Measurements from ENCODE around the gene PLPP7. TPM values are rescaled to one million over a fixed set of nuclear protein-coding genes. Genes with fewer than 3 reads are reported as not detected.
"Not testable (repeated sequence)": the region's sequence is repeated elsewhere in the genome, so short reads cannot be mapped to it uniquely, and the experiment has no call there.

PLPP7 gene
- total and polyA plus RNA-seq, 4 donors, result 0.18 to 0.59 (median 0.51) TPM; not detected in 1

DNA sequence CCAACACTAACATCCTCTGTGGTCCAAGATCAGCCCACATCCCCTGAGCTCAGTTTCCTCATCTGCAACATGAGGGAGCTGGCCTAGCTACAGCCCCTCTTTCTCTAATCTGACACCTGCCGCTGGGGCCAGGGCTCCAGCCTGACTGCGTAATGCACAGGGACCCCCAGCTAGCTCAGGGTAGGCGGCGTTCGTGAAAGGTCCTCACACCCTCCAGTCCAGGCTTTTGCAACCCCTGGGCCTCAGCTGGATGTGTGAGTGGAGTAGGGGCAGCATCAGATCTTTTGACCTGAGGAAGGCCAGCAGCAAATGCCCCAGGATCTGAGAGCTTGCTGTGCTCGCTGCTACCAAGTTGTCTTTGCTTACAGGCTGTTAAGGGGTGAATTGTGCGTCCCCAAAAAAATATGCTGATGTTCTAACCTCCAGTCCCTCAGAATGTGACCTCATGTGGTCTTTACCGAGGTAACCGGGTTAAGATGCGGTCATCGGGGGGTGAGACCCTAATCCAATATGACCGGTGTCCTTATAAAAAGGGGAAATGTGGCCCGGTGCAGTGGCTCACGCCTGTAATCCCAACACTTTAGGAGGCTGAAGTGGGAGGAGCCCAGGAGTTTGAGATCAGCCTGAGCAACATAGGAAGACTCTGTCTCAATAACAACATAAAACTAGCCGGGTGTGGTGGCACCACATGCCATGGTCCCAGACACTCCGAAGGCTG lies 47.8 kb downstream of the PLPP7 start:
- Histone ChIP-seq H3K4me3 (ENCODE audit: low read depth in 1 of 3, low read length in 3 of 3) (no peak overlapping the region), H3K27me3 (ENCODE audit: control insufficient read depth in 4 of 4, insufficient read depth in 4 of 4, low read length in 3 of 4) (no peaks in the 10 kb centered on the region), H3K36me3 (ENCODE audit: control insufficient read depth in 4 of 4, insufficient read depth in 3 of 4, low read depth in 1 of 4, low read length in 3 of 4) (no peaks in the 10 kb centered on the region), H3K9ac (ENCODE audit: low read depth in 1 of 2, low read length in 2 of 2) (no peak overlapping the region), H3K27ac (ENCODE audit: low read depth in 1 of 2, low read length in 2 of 2) (no peak overlapping the region), H3K9me3 (ENCODE audit: control insufficient read depth in 4 of 4, low read length in 3 of 4) (no peaks in the 10 kb centered on the region), H3K4me1 (ENCODE audit: control insufficient read depth in 4 of 4, insufficient read depth in 4 of 4, low read length in 3 of 4) (no peaks in the 10 kb centered on the region)
- no peak for DNase-seq (ENCODE audit: low spot score)
- WGBS, result 88% methylated on average over 16 of the region's 16 CpGs
- TF ChIP-seq TAF1 (conservative IDR thresholded peaks at IDR 0.05) (no peak), ZBTB33 (IDR thresholded peaks at IDR 0.05) (no peak), RXRA (IDR thresholded peaks at IDR 0.05) (no peak), HNF4G (IDR thresholded peaks at IDR 0.05) (no peak), FOXA1 (IDR thresholded peaks at IDR 0.05) (no peak), ATF3 (IDR thresholded peaks at IDR 0.05) (no peak), EGR1 (IDR thresholded peaks at IDR 0.05; ENCODE audit: low read depth in 2 of 2) (no peak), SP1 (IDR thresholded peaks at IDR 0.05) (no peak), FOXA2 (IDR thresholded peaks at IDR 0.05) (no peak), RAD21 (IDR thresholded peaks at IDR 0.05) (no peak), YY1 (IDR thresholded peaks at IDR 0.05) (no peak), REST (IDR thresholded peaks at IDR 0.05) (no peak), GABPA (IDR thresholded peaks at IDR 0.05 in 1 of 2, conservative IDR thresholded peaks at IDR 0.05 in 1 of 2) (no peak), JUND (IDR thresholded peaks at IDR 0.05) (no peak), HNF4A (conservative IDR thresholded peaks at IDR 0.05) (no peak), CTCF (IDR thresholded peaks at IDR 0.05; ENCODE audit: low read depth, low read length, missing input control) (no peak), NR2F2 (IDR thresholded peaks at IDR 0.05) (no peak), MAX (IDR thresholded peaks at IDR 0.05) (no peak)

DNA sequence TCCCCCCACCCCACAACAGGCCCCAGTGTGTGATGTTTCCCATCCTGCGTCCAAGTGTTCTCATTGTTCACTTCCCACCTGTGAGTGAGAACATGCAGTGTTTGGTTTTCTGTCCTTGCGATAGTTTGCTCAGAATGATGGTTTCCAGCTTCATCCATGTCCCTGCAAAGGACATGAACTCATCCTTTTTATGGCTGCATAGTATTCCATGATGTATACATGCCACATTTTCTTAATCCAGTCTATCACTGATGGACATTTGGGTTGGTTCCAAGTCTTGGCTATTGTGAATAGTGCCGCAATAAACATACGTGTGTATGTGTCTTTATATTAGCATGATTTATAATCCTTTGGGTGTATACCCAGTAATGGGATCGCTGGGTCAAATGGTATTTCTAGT lies 49.7 kb downstream of the PLPP7 start:
- 91% methylated on average over 5 of the region's 5 CpGs for WGBS
- not testable (repeated sequence) for H3K36me3 ChIP-seq (ENCODE audit: control insufficient read depth in 4 of 4, insufficient read depth in 3 of 4, low read depth in 1 of 4, low read length in 3 of 4); DNase-seq (ENCODE audit: low spot score); H3K27ac ChIP-seq (ENCODE audit: low read depth in 1 of 2, low read length in 2 of 2); H3K27me3 ChIP-seq (ENCODE audit: control insufficient read depth in 4 of 4, insufficient read depth in 4 of 4, low read length in 3 of 4); H3K9ac ChIP-seq (ENCODE audit: low read depth in 1 of 2, low read length in 2 of 2); H3K4me3 ChIP-seq (ENCODE audit: low read depth in 1 of 3, low read length in 3 of 3); H3K9me3 ChIP-seq (ENCODE audit: control insufficient read depth in 4 of 4, low read length in 3 of 4); H3K4me1 ChIP-seq (ENCODE audit: control insufficient read depth in 4 of 4, insufficient read depth in 4 of 4, low read length in 3 of 4)

GRCh38 chr9:131344931-131345535 lies 55.5 kb downstream of the PLPP7 start:
- not testable (repeated sequence) for H3K9me3 ChIP-seq (ENCODE audit: control insufficient read depth in 4 of 4, low read length in 3 of 4); H3K4me1 ChIP-seq (ENCODE audit: control insufficient read depth in 4 of 4, insufficient read depth in 4 of 4, low read length in 3 of 4); DNase-seq (ENCODE audit: low spot score); H3K9ac ChIP-seq (ENCODE audit: low read depth in 1 of 2, low read length in 2 of 2); H3K36me3 ChIP-seq (ENCODE audit: control insufficient read depth in 4 of 4, insufficient read depth in 3 of 4, low read depth in 1 of 4, low read length in 3 of 4); H3K27me3 ChIP-seq (ENCODE audit: control insufficient read depth in 4 of 4, insufficient read depth in 4 of 4, low read length in 3 of 4); H3K27ac ChIP-seq (ENCODE audit: low read depth in 1 of 2, low read length in 2 of 2); H3K4me3 ChIP-seq (ENCODE audit: low read depth in 1 of 3, low read length in 3 of 3)
- WGBS, result 90% methylated on average over 11 of the region's 11 CpGs

Data from liver (tissue), 9 donors.